BE2C (cell line): ENCODE data around the gene ST14.

ENCODE experiments used
- DNase-seq: peaks from one replicate; pipeline ENCODE4 v3.0.0-alpha.2; 2020
- H3K27me3 ChIP-seq: fragments of 250-450 bp; sonication (Bioruptor Pico); 2 replicates; pipeline ENCODE4 v1.5.1; 2020; ENCODE audit warnings: mild to moderate bottlenecking
- H3K36me3 ChIP-seq: fragments of 250-450 bp; sonication (Bioruptor Pico); 2 replicates; pipeline ENCODE4 v1.5.1; 2020; ENCODE audit warnings: mild to moderate bottlenecking
- H3K4me1 ChIP-seq: fragments of 250-450 bp; sonication (Bioruptor Pico); 2 replicates; pipeline ENCODE4 v1.5.1; 2020
- H3K4me3 ChIP-seq: 2 replicates; pipeline ENCODE4 v1.5.1; 2011; ENCODE audit warnings: low read depth, low read length
- H3K9me3 ChIP-seq: fragments of 250-450 bp; sonication (Bioruptor Pico); 2 replicates; pipeline ENCODE4 v1.5.1; 2020
- CTCF ChIP-seq: IDR thresholded peaks from 2 replicates; pipeline ENCODE4 v1.5.1; 2012; ENCODE audit warnings: mild to moderate bottlenecking, low read depth, low read length

The ST14 gene

GRCh38 chr11:130146796-130147195, 12.8 kb upstream of the ST14 start:
- Histone ChIP-seq H3K4me3 (no peak overlapping the region), H3K36me3 (no peaks in the 10 kb centered on the region; the same call in none of the 2 replicates), H3K9me3 (no peaks in the 10 kb centered on the region), H3K27me3 (no peaks in the 10 kb centered on the region), H3K4me1 (no peaks in the 10 kb centered on the region; the same call in 1 of the 2 replicates)
- DNase-seq = no peak
- TF ChIP-seq CTCF = no peak

GRCh38 chr11:130148796-130149326, 10.7 kb upstream of the ST14 start:
- no peak for DNase-seq
- Histone ChIP-seq H3K36me3 (no peaks in the 10 kb centered on the region; the same call in none of the 2 replicates), H3K4me3 (no peak overlapping the region), H3K27me3 (no peaks in the 10 kb centered on the region), H3K4me1 (no peaks in the 10 kb centered on the region; the same call in 1 of the 2 replicates), H3K9me3 (no peaks in the 10 kb centered on the region)
- TF ChIP-seq CTCF = no peak

GRCh38 chr11:130150790-130151189, 8.8 kb upstream of the ST14 start:
- Histone ChIP-seq H3K4me1 (no peaks in the 10 kb centered on the region; the same call in 1 of the 2 replicates), H3K36me3 (no peaks in the 10 kb centered on the region; the same call in 1 of the 2 replicates), H3K9me3 (no peaks in the 10 kb centered on the region), H3K4me3 (no peak overlapping the region), H3K27me3 (no peaks in the 10 kb centered on the region)
- peak; percentile 39 for DNase-seq
- TF ChIP-seq CTCF = no peak

- DNase-seq = no peak
- H3K4me1 ChIP-seq = no peaks in the 10 kb centered on the region; the same call in 1 of the 2 replicates
- no peaks in the 10 kb centered on the region for H3K9me3 ChIP-seq
- TF ChIP-seq CTCF = no peak
- H3K27me3 ChIP-seq = no peaks in the 10 kb centered on the region
- no peaks in the 10 kb centered on the region; the same call in 1 of the 2 replicates for H3K36me3 ChIP-seq
- H3K4me3 ChIP-seq = no peak overlapping the region
Measured at GRCh38 chr11:130151196-130151595, 8.4 kb upstream of the ST14 start.

- H3K27me3 ChIP-seq = no peaks in the 10 kb centered on the region
- no peak for TF ChIP-seq CTCF
- DNase-seq = no peak
- H3K4me1 ChIP-seq = no peaks in the 10 kb centered on the region
- H3K4me3 ChIP-seq = no peak overlapping the region
- H3K9me3 ChIP-seq = no peaks in the 10 kb centered on the region
- H3K36me3 ChIP-seq = no peaks in the 10 kb centered on the region
Measured at GRCh38 chr11:130156108-130157022, 3.2 kb upstream of the ST14 start.

GRCh38 chr11:130157101-130157500, 2.5 kb upstream of the ST14 start:
- TF ChIP-seq CTCF = no peak
- Histone ChIP-seq H3K9me3 (no peaks in the 10 kb centered on the region), H3K4me1 (no peaks in the 10 kb centered on the region), H3K36me3 (no peaks in the 10 kb centered on the region), H3K4me3 (no peak overlapping the region), H3K27me3 (no peaks in the 10 kb centered on the region)
- no peak for DNase-seq
